NCI-H187 treated with DMSO at 0.1 percent for 48 hours (cell line): ENCODE data around the gene PCCA.
"Not testable (repeated sequence)": the region's sequence is repeated elsewhere in the genome, so short reads cannot be mapped to it uniquely, and the experiment has no call there.

Experiments used
- DNase-seq: peaks from one replicate; lab custom pipeline; 2025; lab: John Stamatoyannopoulos, UW

PCCA gene, protein sequence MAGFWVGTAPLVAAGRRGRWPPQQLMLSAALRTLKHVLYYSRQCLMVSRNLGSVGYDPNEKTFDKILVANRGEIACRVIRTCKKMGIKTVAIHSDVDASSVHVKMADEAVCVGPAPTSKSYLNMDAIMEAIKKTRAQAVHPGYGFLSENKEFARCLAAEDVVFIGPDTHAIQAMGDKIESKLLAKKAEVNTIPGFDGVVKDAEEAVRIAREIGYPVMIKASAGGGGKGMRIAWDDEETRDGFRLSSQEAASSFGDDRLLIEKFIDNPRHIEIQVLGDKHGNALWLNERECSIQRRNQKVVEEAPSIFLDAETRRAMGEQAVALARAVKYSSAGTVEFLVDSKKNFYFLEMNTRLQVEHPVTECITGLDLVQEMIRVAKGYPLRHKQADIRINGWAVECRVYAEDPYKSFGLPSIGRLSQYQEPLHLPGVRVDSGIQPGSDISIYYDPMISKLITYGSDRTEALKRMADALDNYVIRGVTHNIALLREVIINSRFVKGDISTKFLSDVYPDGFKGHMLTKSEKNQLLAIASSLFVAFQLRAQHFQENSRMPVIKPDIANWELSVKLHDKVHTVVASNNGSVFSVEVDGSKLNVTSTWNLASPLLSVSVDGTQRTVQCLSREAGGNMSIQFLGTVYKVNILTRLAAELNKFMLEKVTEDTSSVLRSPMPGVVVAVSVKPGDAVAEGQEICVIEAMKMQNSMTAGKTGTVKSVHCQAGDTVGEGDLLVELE

DNA sequence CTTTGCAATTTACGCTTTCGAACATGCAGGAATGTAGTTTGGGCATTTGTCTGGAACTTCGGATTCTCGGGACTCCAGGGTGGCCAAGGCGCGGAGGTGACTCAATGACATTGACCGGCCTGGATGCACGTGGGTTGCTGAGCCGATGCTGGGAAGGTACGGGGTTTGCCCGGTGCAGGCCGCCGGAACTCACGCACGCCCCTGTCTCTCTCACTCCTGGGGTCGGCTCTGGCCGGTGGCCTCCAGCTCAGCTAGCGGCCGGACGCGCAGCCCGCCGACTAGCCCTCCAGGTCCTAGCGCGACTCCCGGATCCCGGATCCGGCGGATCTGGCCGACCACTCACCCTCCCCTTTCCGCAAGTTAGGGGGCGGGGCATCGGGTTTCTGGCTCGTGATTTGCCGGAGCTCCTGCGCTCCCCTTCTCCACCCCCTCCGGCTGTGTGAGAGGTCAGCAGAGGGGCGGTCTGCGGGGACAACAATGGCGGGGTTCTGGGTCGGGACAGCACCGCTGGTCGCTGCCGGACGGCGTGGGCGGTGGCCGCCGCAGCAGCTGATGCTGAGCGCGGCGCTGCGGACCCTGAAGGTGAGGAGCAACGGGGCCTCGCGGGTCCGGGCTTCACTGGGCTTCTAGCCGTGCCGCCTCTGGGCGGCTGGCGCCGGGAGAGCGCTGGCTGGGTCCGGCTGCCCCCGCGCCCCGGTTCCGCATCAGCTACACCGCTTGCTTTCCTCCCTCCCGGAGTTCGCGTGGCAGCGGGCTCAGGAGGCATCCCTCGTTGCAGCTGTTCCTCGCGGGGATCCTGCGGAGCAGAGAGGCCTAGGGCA lies at the start of gene PCCA:
Gene PCCA, plus strand, starts transcription at position 450 of the 821 bp plus-strand sequence. Its CDS starts 28 bp downstream, at position 478.
- DNase-seq: peak; percentile 85

DNA sequence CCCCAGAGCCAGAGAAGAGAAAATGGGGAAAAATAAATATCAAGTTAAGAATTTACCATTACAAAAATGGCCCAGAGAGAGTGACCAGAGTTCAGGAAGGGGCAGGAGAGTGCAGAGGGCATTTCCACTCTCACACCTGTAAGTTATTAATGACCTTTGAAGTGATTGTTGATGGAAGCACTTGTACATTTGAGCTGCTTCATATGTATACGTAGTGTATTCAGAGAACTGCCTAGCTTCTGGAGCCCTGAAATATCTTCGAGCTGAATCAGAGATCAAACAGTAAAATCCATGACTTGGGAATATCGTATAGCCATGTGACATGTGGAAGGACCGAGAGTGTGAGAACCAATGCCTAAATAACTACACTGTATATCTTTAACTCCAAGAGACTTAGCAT lies 49.2 kb upstream of the PCCA start:
- DNase-seq: no peak

DNA sequence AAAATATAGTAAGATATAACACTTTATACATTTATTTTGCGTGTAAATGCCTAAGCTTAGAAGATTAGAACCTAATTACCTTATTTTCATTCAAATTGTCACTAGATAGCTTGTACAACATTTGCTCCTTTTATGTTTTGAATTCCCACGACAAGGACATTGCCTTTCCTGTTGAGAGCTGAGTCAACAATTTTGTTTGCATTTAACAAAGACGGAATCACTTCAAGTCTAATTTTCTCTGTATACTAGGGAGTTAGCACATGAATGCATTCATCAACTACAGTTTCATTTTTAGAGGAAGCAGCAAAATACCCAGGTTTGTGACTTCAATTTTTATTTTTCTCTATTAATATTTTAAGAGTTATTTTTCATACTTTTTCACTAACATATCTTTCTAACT lies 48.7 kb upstream of the PCCA start:
- no peak for DNase-seq

DNA sequence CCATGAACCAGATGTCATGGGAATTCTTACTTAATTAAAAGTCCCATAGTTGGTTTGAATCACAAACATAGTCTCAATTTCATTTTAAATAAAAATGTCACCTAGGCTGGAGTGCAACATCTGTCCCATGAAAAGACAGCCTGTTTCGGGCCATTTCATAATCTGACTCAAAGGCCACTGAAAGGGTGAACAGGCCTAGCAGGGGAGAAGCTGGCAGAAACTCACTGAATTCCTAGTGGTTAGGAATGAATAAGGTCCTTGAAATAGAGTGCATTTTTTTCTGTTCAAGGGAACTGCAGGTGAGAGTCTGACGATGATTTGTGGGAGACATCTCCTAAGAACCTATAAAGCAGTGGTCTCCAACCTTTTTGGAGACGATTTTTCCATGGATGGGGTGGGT lies 44.0 kb upstream of the PCCA start:
- no peak for DNase-seq

DNA sequence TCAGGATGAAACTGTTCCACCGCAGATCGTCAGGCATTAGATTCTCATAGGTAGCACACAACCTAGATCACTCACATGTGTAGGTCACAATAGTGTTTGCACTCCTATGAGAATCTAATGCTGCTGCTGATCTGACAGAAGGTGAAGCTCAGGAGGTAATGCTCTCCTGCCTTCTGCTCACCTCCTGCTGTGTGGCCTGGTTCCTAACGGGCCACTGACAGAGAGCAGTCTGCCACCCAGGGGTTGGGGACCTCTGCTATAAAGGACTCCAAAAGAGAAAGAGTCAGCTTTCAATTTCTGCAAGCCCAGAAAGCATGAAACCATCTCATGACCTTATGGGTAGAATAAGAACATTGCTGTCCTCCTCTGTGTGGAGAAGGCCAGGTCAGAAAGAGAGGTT lies 43.5 kb upstream of the PCCA start:
- no peak for DNase-seq

DNA sequence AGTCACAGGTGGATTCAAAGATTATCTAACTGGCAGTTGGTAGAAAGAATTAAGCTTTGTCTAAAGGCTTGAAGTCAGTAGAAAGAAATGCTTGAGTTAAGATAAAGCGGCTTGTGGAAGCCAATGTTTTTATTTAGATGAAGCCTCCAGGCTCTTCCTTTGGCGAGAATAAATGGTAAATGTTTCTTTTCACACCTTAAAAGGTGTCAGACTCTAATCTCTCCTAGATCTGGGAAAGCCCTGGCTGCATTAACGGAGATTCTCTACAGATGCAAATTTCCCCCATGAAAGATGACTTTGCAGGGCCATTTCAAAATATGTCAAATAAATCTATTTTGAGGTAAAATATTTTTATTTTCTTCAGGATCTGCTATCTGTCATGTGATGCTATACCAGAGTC lies 37.8 kb upstream of the PCCA start:
- no peak for DNase-seq

- no peak for DNase-seq
Measured at GRCh38 chr13:100059827-100060226, 29.1 kb upstream of the PCCA start.

GRCh38 chr13:100063333-100063732 lies 25.6 kb upstream of the PCCA start:
- no peak for DNase-seq

- DNase-seq: no peak
Measured at GRCh38 chr13:100063906-100064305, 25.0 kb upstream of the PCCA start.

DNA sequence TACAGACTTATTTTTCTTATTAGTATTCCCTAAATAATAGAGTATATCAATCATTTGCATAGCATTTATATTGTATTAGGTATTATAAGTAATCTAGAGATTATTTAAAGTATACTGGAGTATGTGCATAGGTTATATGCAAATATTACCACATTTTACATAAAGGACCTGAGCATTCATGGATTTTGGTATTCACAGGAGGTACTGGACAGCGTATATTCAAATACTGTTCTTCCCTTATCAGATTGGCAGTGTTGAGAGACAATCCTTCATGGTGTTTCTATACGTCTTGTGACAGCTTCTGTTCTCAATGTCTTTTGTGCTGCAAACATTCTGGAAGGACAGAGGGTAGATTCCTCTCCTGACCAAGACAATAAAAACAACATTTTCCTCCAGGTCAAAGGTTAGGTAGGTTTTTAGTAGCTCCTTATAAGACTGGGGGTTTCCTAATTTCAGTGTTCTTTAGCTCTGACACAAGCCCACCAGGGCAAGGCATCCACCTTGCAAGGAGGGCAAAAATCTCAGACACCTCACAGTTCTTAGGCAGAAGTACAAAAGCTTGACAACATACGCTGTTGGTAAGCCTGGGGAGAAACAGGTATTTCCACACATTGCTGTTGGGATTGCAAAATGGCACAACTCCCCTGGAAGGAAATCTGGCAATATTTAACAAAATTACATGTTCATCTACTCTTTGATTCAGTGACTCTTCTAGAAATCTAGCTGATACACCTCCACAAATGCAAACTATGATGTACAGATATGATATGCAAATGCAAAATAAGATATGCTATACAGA lies 20.6 kb upstream of the PCCA start:
- no peak for DNase-seq

DNA sequence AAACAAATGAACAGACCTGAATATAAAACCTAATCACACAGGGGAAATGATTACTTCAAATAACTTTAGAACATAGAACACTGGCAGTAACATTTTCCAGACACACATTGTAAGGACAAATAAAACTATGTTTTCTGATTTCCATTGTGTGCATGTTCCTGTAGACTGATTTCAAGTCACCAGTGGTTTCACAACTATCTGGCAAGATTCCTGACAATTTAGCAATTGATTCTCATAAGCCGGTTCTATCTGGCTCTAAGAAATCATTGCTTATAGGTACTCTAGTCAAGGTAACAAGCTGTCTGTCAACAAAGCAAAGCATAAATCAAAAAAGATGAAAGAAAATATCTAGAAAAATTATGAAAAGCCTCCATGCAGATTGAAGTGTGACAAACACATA lies 19.6 kb upstream of the PCCA start:
- DNase-seq: no peak

DNA sequence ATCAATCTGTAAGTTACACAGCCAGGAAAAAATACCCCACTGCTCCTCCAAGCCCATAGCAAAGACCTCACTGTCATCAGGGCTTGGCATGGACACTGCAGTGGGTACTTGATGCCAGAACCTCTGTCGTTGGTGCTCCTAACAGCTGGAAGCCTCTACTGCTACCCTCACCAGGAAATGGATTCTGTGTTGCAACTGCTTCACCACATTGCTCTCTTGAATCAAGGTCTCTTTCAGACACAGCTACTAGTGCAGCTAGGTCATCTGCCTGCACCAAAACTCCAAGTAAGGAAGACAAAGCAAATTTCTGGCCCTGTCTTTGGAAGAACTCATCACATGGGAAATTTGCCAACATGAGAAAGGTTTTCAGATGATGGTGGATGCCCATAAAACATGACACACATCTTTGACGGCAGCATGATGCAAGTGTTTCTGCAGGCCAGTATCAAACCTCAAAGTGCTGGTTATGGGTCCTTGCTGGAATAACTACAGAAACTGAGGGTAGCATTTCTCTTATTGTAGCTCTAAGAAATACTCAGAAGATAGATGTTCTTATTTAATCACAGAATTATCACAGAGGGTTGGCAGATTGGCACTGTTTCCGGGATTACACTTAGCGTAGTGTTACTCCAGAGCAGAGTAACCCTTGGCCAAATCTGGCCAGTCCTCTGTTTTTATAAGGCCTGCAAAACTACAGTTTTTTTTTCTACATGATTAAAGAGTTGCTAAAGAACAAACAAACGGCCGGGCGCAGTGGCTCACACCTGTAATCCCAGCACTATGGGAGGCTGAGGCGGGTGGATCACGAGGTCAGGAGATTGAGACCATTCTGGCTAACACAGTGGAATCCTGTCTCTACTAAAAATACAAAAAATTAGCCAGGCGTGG lies 12.9 kb upstream of the PCCA start:
- DNase-seq: no peak

GRCh38 chr13:100079003-100079402 lies 9.9 kb upstream of the PCCA start:
- not testable (repeated sequence) for DNase-seq

GRCh38 chr13:100083401-100083800 lies 5.5 kb upstream of the PCCA start:
- DNase-seq: not testable (repeated sequence)

- no peak for DNase-seq
Measured at GRCh38 chr13:100088273-100088643, 635 bp upstream of the PCCA start.

- no peak for DNase-seq
Measured at GRCh38 chr13:100089465-100090032, 656 bp downstream of the PCCA start.

- no peak for DNase-seq
Measured at GRCh38 chr13:100090861-100091260, 2.0 kb downstream of the PCCA start.

GRCh38 chr13:100091391-100091790 lies 2.5 kb downstream of the PCCA start:
- no peak for DNase-seq

- not testable (repeated sequence) for DNase-seq
Measured at GRCh38 chr13:100092273-100092672, 3.4 kb downstream of the PCCA start.

GRCh38 chr13:100095498-100095897 lies 6.6 kb downstream of the PCCA start:
- DNase-seq: no peak
